Tibial artery (tissue), 4 donors: ENCODE results near the gene TMEM123.

ENCODE experiments used
- DNase-seq, 2 donors: peaks; one replicate each; pipeline ENCODE4 v3.0.0-alpha.2; 2019
- H3K27ac ChIP-seq, 2 donors: fragments of 200-600 bp; sonication (generic) in 1 of 2; 1 replicate in 1 of 2; 2 replicates in 1 of 2; pipeline ENCODE4 v1.5.1; 2018 to 2019; ENCODE audit warnings: mild to moderate bottlenecking in 1 of 2
- H3K27me3 ChIP-seq, 2 donors: fragments of 200-600 bp; sonication (generic) in 1 of 2; one replicate each; pipeline versions ENCODE4 v1.5.1 to v1.6.0; 2016 to 2019
- H3K36me3 ChIP-seq, 3 donors: fragments of 200-600 bp; sonication (generic) in 2 of 3; one replicate each; pipeline ENCODE4 v1.5.1; 2016 to 2019; ENCODE audit warnings: mild to moderate bottlenecking in 2 of 3
- H3K4me1 ChIP-seq, 4 donors: fragments of 200-600 bp; sonication (generic) in 2 of 4; 1 replicate in 3 of 4; 2 replicates in 1 of 4; pipeline ENCODE4 v1.5.1; 2016 to 2019
- H3K4me3 ChIP-seq, 2 donors: fragments of 200-600 bp; sonication (generic) in 1 of 2; 1 replicate in 1 of 2; 2 replicates in 1 of 2; pipeline ENCODE4 v1.5.1; 2018 to 2019; ENCODE audit warnings: mild to moderate bottlenecking in 2 of 2
- H3K9me3 ChIP-seq, 3 donors: fragments of 200-600 bp; sonication (generic) in 1 of 3; one replicate each; pipeline ENCODE4 v1.5.1; 2016 to 2019
- CTCF ChIP-seq, 2 experiments: fragments of 200-600 bp in 1 of 2; fragments of 450-650 bp in 1 of 2; IDR thresholded peaks; one replicate each; pipeline ENCODE4 v1.5.1; 2017 to 2019; ENCODE audit warnings: antibody characterized with exemption in 2 of 2, mild to moderate bottlenecking in 1 of 2, moderate library complexity in 1 of 2
- intact Hi-C: fragments of 100-400 bp; cut with DNase I; formaldehyde crosslinking; loops from one replicate; pipeline ENCODE4 v1.15.0; 2023; ENCODE audit warnings: low total_unique reads

Gene TMEM123

GRCh38 chr11:102458548-102458947 is 6.0 kb upstream of the TMEM123 start:
- intact Hi-C loops: no loop called here
- no peaks in the 10 kb centered on the region for H3K9me3 ChIP-seq
- H3K4me3 ChIP-seq: no peak overlapping the region
- H3K27me3 ChIP-seq: no peaks in the 10 kb centered on the region
- DNase-seq: no peak
- no peak for TF ChIP-seq CTCF (IDR thresholded peaks at IDR 0.05)
- H3K4me1 ChIP-seq: peaks cover 0 to 4% (median under 1%) of the 10 kb centered on the region in 4 donors
- no peaks in the 10 kb centered on the region for H3K36me3 ChIP-seq
- no peak overlapping the region for H3K27ac ChIP-seq

DNA sequence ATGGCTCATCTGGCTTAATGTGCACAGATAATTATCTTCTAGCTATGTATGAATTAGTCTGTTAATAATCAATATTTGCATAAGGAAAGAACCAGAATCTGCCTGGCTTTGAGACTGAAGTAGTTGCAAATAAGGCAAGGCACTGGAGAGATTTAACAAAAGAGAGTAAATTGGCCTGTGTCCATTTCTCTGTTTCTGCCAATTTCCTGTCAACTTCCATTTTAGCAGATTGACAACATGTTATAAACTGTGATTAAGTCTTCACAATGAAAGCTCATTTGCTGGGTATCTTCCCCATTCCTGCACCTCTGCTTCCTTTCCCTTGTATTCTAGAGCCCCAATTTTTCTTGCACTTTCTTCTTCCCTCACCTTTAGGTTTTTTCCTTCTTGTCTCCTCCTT is 5.3 kb upstream of the TMEM123 start:
- Histone ChIP-seq H3K4me1 (peaks cover 0 to 5% (median 2%) of the 10 kb centered on the region in 4 donors), H3K27ac (no peak overlapping the region), H3K36me3 (no peaks in the 10 kb centered on the region), H3K27me3 (no peaks in the 10 kb centered on the region), H3K9me3 (no peaks in the 10 kb centered on the region), H3K4me3 (no peak overlapping the region)
- no peak for DNase-seq
- no peak for TF ChIP-seq CTCF (IDR thresholded peaks at IDR 0.05)
- intact Hi-C loops: no loop called here

GRCh38 chr11:102457056-102457677 is 4.6 kb upstream of the TMEM123 start:
- H3K9me3 ChIP-seq: no peaks in the 10 kb centered on the region
- no peak overlapping the region for H3K4me3 ChIP-seq
- no peak for TF ChIP-seq CTCF (IDR thresholded peaks at IDR 0.05)
- intact Hi-C loops: no loop called here
- peaks cover 0 to 5% (median 2%) of the 10 kb centered on the region in 4 donors for H3K4me1 ChIP-seq
- no peak for DNase-seq
- no peaks in the 10 kb centered on the region for H3K27me3 ChIP-seq
- no peaks in the 10 kb centered on the region for H3K36me3 ChIP-seq
- no peak overlapping the region for H3K27ac ChIP-seq

- no peak for DNase-seq
- Histone ChIP-seq H3K9me3 (no peaks in the 10 kb centered on the region), H3K27me3 (no peaks in the 10 kb centered on the region), H3K4me1 (peaks cover 0 to 5% (median 2%) of the 10 kb centered on the region in 4 donors), H3K36me3 (no peaks in the 10 kb centered on the region), H3K4me3 (no peak overlapping the region), H3K27ac (no peak overlapping the region)
- no peak for TF ChIP-seq CTCF (IDR thresholded peaks at IDR 0.05)
- intact Hi-C loops: no loop called here
These were observed 3.8 kb upstream of the TMEM123 start for GRCh38 chr11:102456381-102456780.

DNA sequence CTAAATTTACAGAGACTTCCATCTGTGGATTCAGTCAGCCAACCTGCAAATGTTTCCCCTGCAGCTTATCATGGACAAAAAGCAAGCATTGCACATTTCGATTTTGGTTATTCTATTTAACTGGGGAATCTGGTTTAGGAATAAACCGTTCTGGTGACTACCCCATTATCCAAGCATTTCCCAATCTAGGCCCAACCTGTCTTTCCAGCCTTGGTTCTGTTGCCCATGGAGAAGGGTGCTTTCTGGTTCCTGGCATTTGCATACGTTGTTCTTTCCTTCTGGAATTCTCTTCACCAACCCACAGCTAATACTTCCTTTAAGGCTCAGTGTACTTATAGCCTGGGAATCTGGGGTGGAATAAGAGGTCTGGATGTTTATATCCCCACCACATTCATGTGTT is 1.4 kb upstream of the TMEM123 start:
- no peaks in the 10 kb centered on the region for H3K9me3 ChIP-seq
- H3K27me3 ChIP-seq: no peaks in the 10 kb centered on the region
- no peak for DNase-seq
- TF ChIP-seq CTCF (IDR thresholded peaks at IDR 0.05): no peak
- no peak overlapping the region for H3K27ac ChIP-seq
- intact Hi-C loops: no loop called here
- H3K4me1 ChIP-seq: peaks cover 0 to 17% (median 5%) of the 10 kb centered on the region in 4 donors
- no peak overlapping the region for H3K4me3 ChIP-seq
- no peaks in the 10 kb centered on the region for H3K36me3 ChIP-seq

- no peak for DNase-seq
- TF ChIP-seq CTCF (IDR thresholded peaks at IDR 0.05): no peak
- no peaks in the 10 kb centered on the region for H3K9me3 ChIP-seq
- H3K36me3 ChIP-seq: no peaks in the 10 kb centered on the region
- no peaks in the 10 kb centered on the region for H3K27me3 ChIP-seq
- H3K4me3 ChIP-seq: peak overlapping the region; percentile 99
- peaks cover 0 to 17% (median 5%) of the 10 kb centered on the region in 4 donors for H3K4me1 ChIP-seq
- H3K27ac ChIP-seq: peak overlapping the region; percentile 85 to 86
- intact Hi-C loops: no loop called here
These were observed 734 bp upstream of the TMEM123 start for GRCh38 chr11:102453302-102453695.
